ENCODE measurements around the gene ANO6.

The ANO6 gene

GRCh38 chr12:45217846-45218245 is 2.0 kb downstream of the ANO6 start:
- TF ChIP-seq CTCF (IDR thresholded peaks at IDR 0.05; ENCODE audit: control extremely low read depth, extremely low read depth, low read depth, missing control alignments) = no peak
- no peak for DNase-seq (ENCODE audit: extremely low spot score)
- ChIA-PET CTCF (interaction anchor here (1.9 kb wide), 1 partner anchor 17 kb away, joined by 11 read pairs; no protein-coding TSS in a partner anchor), POLR2A (no interaction called here)

- ChIA-PET CTCF (interaction anchor here (1.3 kb wide), 2 partner anchors 9 to 49 kb away, joined by 3 read pairs; no protein-coding TSS in a partner anchor), POLR2A (interaction anchor here (0.8 kb wide), 1 partner anchor 13 kb away, joined by 5 read pairs; no protein-coding TSS in a partner anchor)
- DNase-seq (ENCODE audit: extremely low spot score) = no peak
- TF ChIP-seq CTCF (IDR thresholded peaks at IDR 0.05; ENCODE audit: control extremely low read depth, extremely low read depth, low read depth, missing control alignments) = no peak
Observed at GRCh38 chr12:45219621-45220020, 3.7 kb downstream of the ANO6 start.

- TF ChIP-seq CTCF (IDR thresholded peaks at IDR 0.05; ENCODE audit: control extremely low read depth, extremely low read depth, low read depth, missing control alignments) = no peak
- no peak for DNase-seq (ENCODE audit: extremely low spot score)
- CTCF ChIA-PET = interaction anchor here (0.9 to 1.2 kb wide), 3 partner anchors 9 to 24 kb away, joined by 3 to 4 read pairs (median 4); no protein-coding TSS in a partner anchor
- POLR2A ChIA-PET = no interaction called here
Observed at GRCh38 chr12:45220363-45220931, 4.6 kb downstream of the ANO6 start.

- POLR2A ChIA-PET = no interaction called here
- TF ChIP-seq CTCF (IDR thresholded peaks at IDR 0.05; ENCODE audit: control extremely low read depth, extremely low read depth, low read depth, missing control alignments) = no peak
- CTCF ChIA-PET = interaction anchor here (0.8 to 1.2 kb wide), 4 partner anchors 8 to 31 kb away, joined by 3 to 4 read pairs (median 4); no protein-coding TSS in a partner anchor
- no peak for DNase-seq (ENCODE audit: extremely low spot score)
Observed at GRCh38 chr12:45220969-45221368, 5.1 kb downstream of the ANO6 start.

GRCh38 chr12:45223868-45224267 is 8.0 kb downstream of the ANO6 start:
- POLR2A ChIA-PET = no interaction called here
- no peak for DNase-seq (ENCODE audit: extremely low spot score)
- no peak for TF ChIP-seq CTCF (IDR thresholded peaks at IDR 0.05; ENCODE audit: control extremely low read depth, extremely low read depth, low read depth, missing control alignments)
- CTCF ChIA-PET = no interaction called here

- POLR2A ChIA-PET = no interaction called here
- CTCF ChIA-PET = interaction anchor here (0.6 kb wide), 1 partner anchor 11 kb away, joined by 3 read pairs; no protein-coding TSS in a partner anchor
Observed at GRCh38 chr12:45224311-45224710, 8.4 kb downstream of the ANO6 start.

More at GRCh38 chr12:45224311-45224710, 8.4 kb downstream of the ANO6 start:
- DNase-seq (ENCODE audit: extremely low spot score) = no peak
- TF ChIP-seq CTCF (IDR thresholded peaks at IDR 0.05; ENCODE audit: control extremely low read depth, extremely low read depth, low read depth, missing control alignments) = no peak

Data from GM10248 (cell line).